ENCODE data around the gene CFDP1.

The CFDP1 gene

GRCh38 chr16:75251280-75252048, 181.8 kb downstream of the CFDP1 start, which contains the start of gene BCAR1:
TSS of gene BCAR1 (minus strand) at chr16:75251624. CDS start at chr16:75251482, 142 bp downstream.
- peak; percentile 91 for DNase-seq (ENCODE audit: low spot score)

- DNase-seq (ENCODE audit: low spot score), result no peak
These were observed 182.5 kb downstream of the CFDP1 start for GRCh38 chr16:75250809-75251279.

- DNase-seq (ENCODE audit: low spot score), result no peak
These were observed 183.1 kb downstream of the CFDP1 start for GRCh38 chr16:75250089-75250808.

GRCh38 chr16:75249441-75249840, 183.9 kb downstream of the CFDP1 start:
- DNase-seq (ENCODE audit: low spot score), result no peak

- no peak for DNase-seq (ENCODE audit: low spot score)
These were observed 184.5 kb downstream of the CFDP1 start for GRCh38 chr16:75248536-75249380.

- DNase-seq (ENCODE audit: low spot score), result no peak
These were observed 185.2 kb downstream of the CFDP1 start for GRCh38 chr16:75248142-75248535.

GRCh38 chr16:75247249-75247648, 186.1 kb downstream of the CFDP1 start:
- no peak for DNase-seq (ENCODE audit: low spot score)

GRCh38 chr16:75246504-75247205, 186.6 kb downstream of the CFDP1 start:
- DNase-seq (ENCODE audit: low spot score), result no peak

GRCh38 chr16:75244844-75245758, 188.2 kb downstream of the CFDP1 start:
- DNase-seq (ENCODE audit: low spot score), result no peak

- DNase-seq (ENCODE audit: low spot score), result no peak
These were observed 189.0 kb downstream of the CFDP1 start for GRCh38 chr16:75244225-75244809.

Small RNAs within 50 kb of the gene (small RNA-seq; reads per million reads assigned to genes)
- gene RF00598, result 0 reads per million in 2 experiments
- gene RNU6-758P, result 0 reads per million in 2 experiments

Data from SK-N-DZ (cell line).